Ureter (tissue), 1 donor: ENCODE data around the gene ZDHHC11. TPM values are rescaled to one million over a fixed set of nuclear protein-coding genes. Genes with fewer than 3 reads are reported as not detected.

Experiments used
- DNase-seq: peaks from one replicate; pipeline ENCODE4 v3.0.0-alpha.2; 2020; ENCODE audit warnings: low spot score
- total RNA-seq: library from RNA; stranded (reverse); gene quantifications from one replicate; pipeline ENCODE4 v1.2.4, GENCODE V29; 2023
- donor health status: DM: yes; HTN: yes; CAD: no.

The ZDHHC11 gene
- total RNA-seq, result 39.5 TPM

- DNase-seq, result no peak
Measured at GRCh38 chr5:850511-851006, at the start of gene ZDHHC11. TSS of gene ZDHHC11 (minus strand) at chr5:850986. CDS start at chr5:850602, 384 bp downstream.

DNA sequence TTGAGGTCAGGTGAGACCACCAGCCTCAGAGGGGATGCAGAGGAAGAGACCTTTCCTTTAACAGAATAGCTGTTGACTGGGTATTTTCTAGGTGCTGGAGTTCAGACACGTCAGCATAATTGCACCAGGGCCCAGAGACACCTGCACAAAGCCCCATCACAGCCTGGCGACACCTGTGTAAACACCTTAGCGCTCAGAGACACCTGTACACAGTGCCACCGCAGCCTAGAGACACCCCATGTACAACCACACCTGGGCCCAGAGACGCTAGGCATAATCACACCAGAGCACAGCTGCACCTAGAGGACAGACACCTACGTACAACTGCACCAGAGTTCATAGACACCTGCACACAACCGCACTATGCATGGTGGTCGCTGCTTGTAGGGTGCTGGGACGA, 42.9 kb upstream of the ZDHHC11 start:
- no peak for DNase-seq

- DNase-seq, result no peak
Measured at GRCh38 chr5:893137-893506, 42.3 kb upstream of the ZDHHC11 start.

- peak; percentile 79 for DNase-seq
Measured at GRCh38 chr5:892394-893136, 41.8 kb upstream of the ZDHHC11 start, which contains the start of the genes BRD9 and TRIP13. TSS of gene BRD9 (minus strand) at chr5:892801. CDS start at chr5:892657, 144 bp downstream. TSS of gene TRIP13 (plus strand) at chr5:892884. CDS start at chr5:892999, 115 bp downstream.

DNA sequence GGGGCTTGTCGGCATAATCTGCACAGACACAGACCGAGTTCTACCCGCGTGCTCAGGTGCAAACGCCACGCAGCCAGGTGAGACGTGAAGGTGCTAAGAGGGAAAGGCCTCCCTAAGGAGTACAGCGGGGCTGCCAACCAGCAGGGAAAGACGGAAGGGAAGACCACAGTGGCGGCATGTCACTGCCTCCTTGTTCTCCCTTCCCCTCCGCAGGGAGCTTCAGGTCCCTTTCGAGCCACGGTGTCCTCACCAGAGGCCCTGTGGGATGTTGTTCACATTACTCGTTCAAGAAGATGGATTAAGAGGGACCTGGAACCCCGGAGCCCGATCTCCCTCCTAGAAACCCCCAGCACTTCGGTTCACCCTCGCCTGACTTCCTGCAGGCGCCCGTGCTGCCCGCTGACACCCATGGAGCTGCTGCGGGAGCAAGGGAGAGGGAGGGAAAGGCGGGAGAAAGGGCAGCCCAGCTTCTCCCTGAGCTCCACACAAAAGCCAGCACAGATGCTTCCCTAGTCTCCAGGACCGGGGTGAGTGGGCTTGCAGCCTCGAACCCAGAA, 41.1 kb upstream of the ZDHHC11 start:
- DNase-seq, result no peak

DNA sequence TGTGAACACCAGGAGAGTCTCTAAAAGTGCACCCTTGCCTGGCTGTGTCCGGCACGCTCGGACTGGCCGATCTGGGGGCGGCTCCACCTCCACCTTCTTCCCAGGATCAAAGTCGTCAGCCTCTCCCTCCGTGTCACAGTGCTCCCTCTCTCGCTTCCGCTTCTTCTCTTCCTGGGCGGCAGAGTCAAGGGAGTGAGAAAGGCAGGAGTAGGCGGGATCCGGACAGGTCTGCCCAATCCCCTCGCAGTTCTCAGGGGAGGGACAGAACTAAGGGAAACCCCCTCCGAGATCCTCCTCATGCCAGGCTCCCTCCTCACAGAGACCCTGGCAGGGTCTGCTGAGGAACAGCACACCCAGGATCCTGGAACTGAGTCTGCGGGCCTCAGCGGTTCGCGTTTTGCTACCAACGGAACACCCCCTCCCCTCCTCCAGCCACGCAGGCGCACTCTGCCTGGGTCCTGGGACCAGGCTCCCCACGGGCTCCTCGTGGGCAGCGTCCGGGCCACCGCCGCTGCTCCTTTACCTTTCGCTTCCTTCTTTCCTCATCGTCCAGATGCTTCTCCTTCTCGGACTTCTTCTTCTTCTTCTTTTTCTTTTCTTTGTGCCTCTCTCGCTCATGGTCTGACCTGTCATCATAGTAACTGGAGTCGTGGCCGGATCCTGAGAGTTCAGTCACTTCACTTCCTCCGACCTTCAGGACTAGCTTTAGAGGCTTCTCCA, 40.5 kb upstream of the ZDHHC11 start:
- DNase-seq, result no peak

DNA sequence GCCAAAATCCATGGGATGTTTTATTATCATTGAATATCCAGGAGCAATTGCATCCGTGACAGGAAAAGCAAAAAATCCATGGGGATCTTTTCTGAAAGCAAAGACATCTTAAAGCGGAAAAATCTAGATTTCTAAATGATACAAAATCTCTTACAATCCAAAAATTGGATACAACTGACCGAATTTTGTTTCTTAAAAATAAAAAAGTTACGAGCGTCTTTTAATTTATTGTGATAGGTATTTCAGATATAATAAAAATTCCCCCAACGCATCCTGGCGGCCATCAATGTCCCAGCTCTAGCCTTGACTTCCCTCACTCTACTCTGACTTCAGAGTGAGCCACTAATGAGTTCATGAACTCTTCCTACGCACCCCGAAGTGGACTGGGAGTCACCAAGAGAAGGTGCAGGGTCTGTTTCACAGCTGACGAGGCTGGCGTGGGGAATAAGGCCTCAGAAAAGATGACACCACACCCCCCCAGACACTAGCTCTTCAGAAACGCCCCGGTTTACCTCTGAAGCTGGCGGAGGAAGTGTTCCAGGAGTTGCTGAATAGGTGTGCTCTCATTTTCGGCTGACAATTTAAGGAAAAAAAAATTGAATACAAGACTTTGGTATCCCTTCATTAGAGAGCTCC, 38.4 kb upstream of the ZDHHC11 start:
- DNase-seq, result no peak

DNA sequence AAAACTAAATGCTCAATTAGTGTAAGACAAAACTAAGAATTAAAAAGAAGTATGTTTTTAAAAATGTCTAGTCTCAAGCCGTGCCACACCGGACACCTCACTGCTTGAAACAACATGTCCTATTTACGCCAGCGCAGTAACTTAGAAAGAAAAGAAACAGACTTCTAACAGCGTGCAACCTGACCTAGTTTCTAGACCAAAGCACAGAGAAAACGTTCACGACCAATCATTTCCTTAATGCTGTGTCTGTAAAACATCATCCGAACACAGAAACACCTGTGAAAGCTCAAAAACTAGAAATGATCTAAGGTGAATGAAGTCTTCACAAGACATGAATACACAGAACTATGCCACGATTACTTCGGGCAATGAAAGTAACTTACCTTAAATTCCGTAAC, 37.9 kb upstream of the ZDHHC11 start:
- no peak for DNase-seq

GRCh38 chr5:887947-888637, 37.3 kb upstream of the ZDHHC11 start:
- DNase-seq, result no peak

DNA sequence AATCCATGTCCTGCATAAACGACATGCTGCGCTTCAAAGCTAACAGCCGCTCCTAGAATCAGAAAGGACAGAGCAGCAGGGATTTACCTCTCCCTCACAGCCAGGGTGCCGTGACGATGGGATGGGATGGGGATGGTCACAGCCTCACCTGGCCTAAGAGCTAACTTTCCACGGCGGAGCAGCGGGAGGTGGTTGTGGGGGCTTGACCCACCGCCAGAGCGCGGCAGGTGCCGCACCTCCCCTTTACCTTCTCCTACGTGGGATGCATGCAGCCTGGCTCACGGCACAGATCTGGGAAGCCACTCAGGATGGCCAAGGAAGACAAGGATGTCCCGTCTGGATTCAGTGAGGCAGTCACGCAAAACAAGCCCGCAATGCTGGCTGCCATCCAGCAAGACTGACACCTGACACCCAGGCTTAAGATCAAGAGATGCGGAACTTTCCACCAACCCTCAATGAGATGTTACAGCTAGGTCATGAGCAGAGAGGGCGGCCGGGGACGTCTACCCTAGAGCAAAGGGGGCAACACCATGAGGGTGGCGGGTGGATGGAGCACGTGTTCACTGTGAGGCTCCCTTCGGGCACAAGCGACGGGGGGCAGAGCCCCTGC, 36.0 kb upstream of the ZDHHC11 start:
- DNase-seq, result no peak

- no peak for DNase-seq
Measured at GRCh38 chr5:886036-886435, 35.2 kb upstream of the ZDHHC11 start.

- DNase-seq, result no peak
Measured at GRCh38 chr5:885529-885928, 34.7 kb upstream of the ZDHHC11 start.

GRCh38 chr5:885127-885442, 34.3 kb upstream of the ZDHHC11 start:
- DNase-seq, result no peak

DNA sequence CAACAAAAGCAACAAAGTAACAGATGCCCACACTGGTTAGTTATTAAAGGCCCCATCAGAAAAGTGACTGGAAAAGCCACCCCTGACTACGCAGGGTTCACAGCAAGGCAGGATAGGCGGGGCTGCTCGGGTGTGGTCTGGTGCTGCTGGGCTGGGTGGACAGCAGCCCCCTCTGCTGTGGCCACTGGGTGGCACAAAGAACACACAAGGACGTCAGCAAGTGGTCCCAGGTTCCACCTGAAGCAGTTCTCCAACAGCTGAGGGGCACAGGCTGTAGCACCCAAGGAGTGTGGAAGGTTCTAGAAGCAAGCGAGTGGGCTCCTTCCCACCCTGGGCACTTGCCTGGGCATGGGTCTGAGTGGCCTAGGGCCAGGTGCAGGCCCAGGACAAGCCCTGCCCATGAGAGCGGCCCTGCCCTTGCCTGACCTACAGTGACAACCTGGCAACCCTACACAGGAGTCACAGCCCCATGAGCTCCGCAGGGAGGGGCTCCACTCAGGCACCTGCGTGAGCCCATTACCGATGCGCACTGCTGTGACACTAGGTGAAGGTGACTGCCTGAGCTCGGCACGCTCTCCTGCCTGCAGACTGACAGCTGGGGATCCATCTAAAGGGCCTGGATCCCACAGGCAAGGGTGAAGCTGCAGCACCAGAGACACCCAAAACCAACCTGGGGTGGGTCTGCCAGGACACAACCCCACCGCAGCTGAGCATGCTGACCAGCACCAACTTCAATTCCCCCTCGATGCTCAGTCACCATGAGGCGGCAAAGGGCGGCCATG, 33.8 kb upstream of the ZDHHC11 start:
- DNase-seq, result no peak

DNA sequence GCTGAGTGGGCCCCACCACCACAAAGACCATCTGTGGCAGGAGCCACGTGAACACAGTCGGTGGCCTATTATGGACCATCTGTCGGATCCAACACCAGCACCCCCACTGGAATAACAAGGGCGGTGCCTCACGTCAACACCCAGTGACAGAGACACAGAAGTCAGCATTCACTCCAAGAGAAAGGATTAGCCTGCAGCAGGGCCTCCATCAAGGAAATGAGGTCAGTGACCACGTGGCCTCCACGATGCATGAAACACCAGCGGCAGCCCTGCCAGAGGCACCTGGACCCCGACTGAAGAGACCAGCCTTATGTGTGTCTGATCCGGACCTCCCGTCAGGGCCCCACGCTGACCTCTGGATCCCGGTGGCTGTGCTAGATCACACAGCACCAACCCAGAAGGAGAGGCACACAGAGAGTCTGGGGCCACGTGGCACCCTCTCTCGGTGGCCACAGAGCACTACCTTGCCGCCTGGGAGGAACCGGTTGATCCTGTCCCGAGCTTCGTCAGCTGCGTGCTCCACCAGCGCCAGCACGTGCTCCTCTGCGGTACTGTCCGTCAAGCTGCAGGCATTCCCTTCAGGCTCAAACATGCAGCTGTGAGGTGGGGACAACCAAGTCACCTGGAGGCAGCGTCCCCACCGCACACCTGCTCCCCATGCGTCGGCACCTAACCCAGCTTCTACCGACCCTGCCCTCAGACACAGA, 32.8 kb upstream of the ZDHHC11 start:
- no peak for DNase-seq

DNA sequence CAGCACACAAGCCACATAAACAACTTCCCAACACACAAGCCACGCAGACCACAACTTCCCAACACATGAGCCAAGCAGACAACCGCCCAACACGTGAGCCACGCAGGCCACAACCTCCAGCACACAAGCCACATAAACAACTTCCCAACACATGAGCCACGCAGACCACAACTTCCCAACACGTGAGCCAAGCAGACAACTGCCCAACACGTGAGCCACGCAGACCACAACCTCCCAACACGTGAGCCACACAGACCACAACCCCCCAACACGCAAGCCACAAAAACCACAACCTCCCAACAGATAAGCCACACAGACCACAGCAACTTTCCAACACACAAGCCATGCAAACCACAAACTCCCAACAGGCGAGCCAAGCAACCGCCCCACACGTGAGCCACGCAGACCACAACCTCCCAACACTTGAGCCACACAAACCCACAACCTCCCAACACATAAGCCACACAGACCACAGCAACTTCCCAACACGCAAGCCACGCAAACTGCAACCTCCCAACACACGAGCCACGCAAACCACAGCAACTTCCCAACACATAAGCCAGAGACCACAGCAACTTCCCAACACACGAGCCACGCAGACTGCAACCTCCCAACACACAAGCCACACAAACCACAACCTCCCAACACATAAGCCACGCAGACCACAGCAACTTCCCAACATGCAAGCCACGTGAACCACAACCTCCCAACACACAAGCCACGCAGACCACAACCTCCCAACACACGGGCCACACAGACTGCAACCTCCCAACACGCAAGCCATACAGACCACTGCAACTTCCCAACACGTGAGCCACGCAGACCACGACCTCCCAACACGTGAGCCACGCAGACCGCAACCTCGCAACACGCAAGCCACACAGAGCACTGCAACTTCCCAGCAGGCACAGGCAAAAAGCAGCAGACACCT, 31.7 kb upstream of the ZDHHC11 start:
- no peak for DNase-seq

GRCh38 chr5:881551-881935, 30.8 kb upstream of the ZDHHC11 start:
- DNase-seq, result no peak

DNA sequence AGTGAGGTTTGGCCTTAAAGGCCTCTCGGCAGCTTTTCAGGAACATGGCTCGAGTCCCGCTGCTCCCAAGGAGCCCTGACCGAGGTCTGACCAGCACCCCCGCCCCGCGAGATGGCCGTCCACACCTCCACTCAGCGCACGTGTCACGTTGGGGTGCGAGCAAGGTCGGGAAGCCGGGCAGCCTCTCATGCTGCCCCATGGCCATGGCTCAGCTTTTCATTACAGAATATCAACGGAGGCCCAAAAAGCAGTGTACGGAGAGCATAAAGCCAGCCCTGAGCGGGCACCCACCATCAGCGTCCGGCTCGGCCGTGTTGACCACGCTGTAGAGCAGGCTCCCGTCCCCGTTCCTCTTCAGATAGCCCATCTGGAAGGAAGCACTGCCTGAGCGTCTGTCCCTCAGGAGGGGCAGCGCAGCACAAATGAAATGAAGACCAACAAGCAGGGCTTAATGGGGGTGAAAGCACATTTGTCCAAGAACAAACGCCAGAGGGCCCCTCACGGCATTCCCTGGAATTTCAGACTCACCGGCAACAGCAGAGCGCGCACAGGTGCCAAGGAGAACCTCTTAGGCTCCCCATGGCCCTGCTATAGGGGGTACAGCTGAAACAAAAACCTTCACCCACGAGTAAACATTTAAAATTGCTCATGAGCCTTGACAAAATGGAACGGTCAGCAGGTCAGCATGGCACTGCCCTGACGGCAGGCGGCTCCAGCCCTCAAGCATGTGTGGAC, 30.2 kb upstream of the ZDHHC11 start:
- no peak for DNase-seq
